Measurements from ENCODE around the gene LSMEM2. TPM values are rescaled to one million over a fixed set of nuclear protein-coding genes. Genes with fewer than 3 reads are reported as not detected.

LSMEM2 gene
- total RNA-seq, 1 donor from 2014 or later: not detected

GRCh38 chr3:50232303-50232702 lies 46.6 kb upstream of the LSMEM2 start:
- no peaks in the 10 kb centered on the region for H3K36me3 ChIP-seq
- no peak overlapping the region for H3K27ac ChIP-seq
- ATAC-seq (no peak), DNase-seq (no peak)
- no peak for TF ChIP-seq CTCF (IDR thresholded peaks at IDR 0.05)
- no peaks in the 10 kb centered on the region for H3K27me3 ChIP-seq
- H3K9me3 ChIP-seq: no peaks in the 10 kb centered on the region
- intact Hi-C loops (cut with DNase I): no loop called here
- H3K4me1 ChIP-seq: peaks cover 20% of the 10 kb centered on the region
- no peak overlapping the region for H3K4me3 ChIP-seq

GRCh38 chr3:50233176-50233575 lies 45.7 kb upstream of the LSMEM2 start:
- intact Hi-C loops (cut with DNase I): no loop called here
- Histone ChIP-seq H3K27ac (no peak overlapping the region), H3K4me3 (no peak overlapping the region), H3K4me1 (peaks cover 15% of the 10 kb centered on the region), H3K9me3 (no peaks in the 10 kb centered on the region), H3K36me3 (no peaks in the 10 kb centered on the region), H3K27me3 (no peaks in the 10 kb centered on the region)
- DNase-seq (no peak), ATAC-seq (no peak)
- no peak for TF ChIP-seq CTCF (IDR thresholded peaks at IDR 0.05)

- TF ChIP-seq CTCF (IDR thresholded peaks at IDR 0.05): no peak
- H3K4me1 ChIP-seq: peaks cover 39% of the 10 kb centered on the region
- DNase-seq (peak; percentile 99), ATAC-seq (peak; percentile 92)
- H3K9me3 ChIP-seq: no peaks in the 10 kb centered on the region
- H3K4me3 ChIP-seq: peak within 1 kb of the TSS; percentile 88
- H3K36me3 ChIP-seq: peaks cover 17% of the 10 kb centered on the region
- no peaks in the 10 kb centered on the region for H3K27me3 ChIP-seq
- intact Hi-C loops (cut with DNase I): no loop called here
- peak within 1 kb of the TSS; percentile 87 for H3K27ac ChIP-seq
These were observed 43.0 kb upstream of the LSMEM2 start, which contains the start of gene GNAI2 for GRCh38 chr3:50235716-50236483. GNAI2 (plus strand) TSS chr3:50236204; CDS start chr3:50236336, 132 bp downstream.

GRCh38 chr3:50236484-50237132 lies 42.3 kb upstream of the LSMEM2 start:
- no peaks in the 10 kb centered on the region for H3K9me3 ChIP-seq
- H3K4me1 ChIP-seq: peaks cover 46% of the 10 kb centered on the region
- ATAC-seq: no peak
- TF ChIP-seq CTCF (IDR thresholded peaks at IDR 0.05): no peak
- peak overlapping the region; percentile 86 for H3K27ac ChIP-seq
- intact Hi-C loops (cut with DNase I): no loop called here
- H3K27me3 ChIP-seq: no peaks in the 10 kb centered on the region
- DNase-seq: no peak
- H3K4me3 ChIP-seq: peak overlapping the region; percentile 88
- H3K36me3 ChIP-seq: peaks cover 17% of the 10 kb centered on the region

- DNase-seq (no peak), ATAC-seq (no peak)
- intact Hi-C loops (cut with DNase I): no loop called here
- H3K27me3 ChIP-seq: no peaks in the 10 kb centered on the region
- no peak for TF ChIP-seq CTCF (IDR thresholded peaks at IDR 0.05)
- peaks cover 52% of the 10 kb centered on the region for H3K4me1 ChIP-seq
- no peaks in the 10 kb centered on the region for H3K9me3 ChIP-seq
- H3K27ac ChIP-seq: peak overlapping the region; percentile 86
- H3K36me3 ChIP-seq: peaks cover 17% of the 10 kb centered on the region
- H3K4me3 ChIP-seq: peak overlapping the region; percentile 88
These were observed 41.7 kb upstream of the LSMEM2 start for GRCh38 chr3:50237133-50237651.
